ENCODE measurements around the gene CALHM1. TPM values are rescaled to one million over a fixed set of nuclear protein-coding genes. Genes with fewer than 3 reads are reported as not detected.

The CALHM1 gene
- total and polyA plus RNA-seq, 7 donors, result not detected

GRCh38 chr10:103502849-103503660 lies 44.4 kb upstream of the CALHM1 start:
- ATAC-seq, result no peak
- no peak for TF ChIP-seq CTCF (IDR thresholded peaks at IDR 0.05)
- DNase-seq, result no peak

GRCh38 chr10:103501186-103501585 lies 42.5 kb upstream of the CALHM1 start:
- no peak for ATAC-seq
- Histone ChIP-seq H3K36me3 (ENCODE audit: insufficient read depth in 1 of 2, low read depth in 1 of 2) (no peaks in the 10 kb centered on the region), H3K27ac (no peak overlapping the region), H3K4me1 (no peaks in the 10 kb centered on the region), H3K9me3 (no peaks in the 10 kb centered on the region), H3K4me3 (no peak overlapping the region), H3K27me3 (ENCODE audit: insufficient read depth in 3 of 3, low read length in 2 of 3) (peaks cover 0 to 1% (median 0%) of the 10 kb centered on the region in 3 donors)
- no peak for TF ChIP-seq CTCF (IDR thresholded peaks at IDR 0.05)
- DNase-seq, result no peak
- intact Hi-C loops (cut with DNase I), result no loop called here
- WGBS, 3 donors, result 94 to 98% (median 94%) methylated on average over 3 of the region's 3 CpGs

More at GRCh38 chr10:103502849-103503660, 44.4 kb upstream of the CALHM1 start:
- H3K27me3 ChIP-seq (ENCODE audit: insufficient read depth in 3 of 3, low read length in 2 of 3), result peaks cover 0 to 1% (median 0%) of the 10 kb centered on the region in 3 donors
- H3K36me3 ChIP-seq (ENCODE audit: insufficient read depth in 1 of 2, low read depth in 1 of 2), result no peaks in the 10 kb centered on the region
- intact Hi-C loops (cut with DNase I), result no loop called here
- no peak overlapping the region for H3K4me3 ChIP-seq
- no peak overlapping the region for H3K27ac ChIP-seq
- no peaks in the 10 kb centered on the region for H3K9me3 ChIP-seq
- 64 to 75% (median 69%) methylated on average over 13 of the region's 13 CpGs for WGBS, 3 donors
- H3K4me1 ChIP-seq, result no peaks in the 10 kb centered on the region

- DNase-seq, result no peak
- TF ChIP-seq CTCF (IDR thresholded peaks at IDR 0.05), result no peak
- Histone ChIP-seq H3K4me1 (no peaks in the 10 kb centered on the region), H3K9me3 (no peaks in the 10 kb centered on the region), H3K36me3 (ENCODE audit: insufficient read depth in 1 of 2, low read depth in 1 of 2) (no peaks in the 10 kb centered on the region), H3K27me3 (ENCODE audit: insufficient read depth in 3 of 3, low read length in 2 of 3) (peaks cover 0 to 7% (median 1%) of the 10 kb centered on the region in 3 donors), H3K27ac (no peak overlapping the region), H3K4me3 (no peak overlapping the region)
- no peak for ATAC-seq
- intact Hi-C loops (cut with DNase I), result no loop called here
- WGBS, 3 donors, result 83 to 89% (median 85%) methylated on average over 6 of the region's 6 CpGs
These were observed 41.8 kb upstream of the CALHM1 start for GRCh38 chr10:103500481-103500880.

GRCh38 chr10:103499881-103500280 lies 41.2 kb upstream of the CALHM1 start:
- ATAC-seq, result no peak
- peaks cover 0 to 13% (median 1%) of the 10 kb centered on the region in 3 donors for H3K27me3 ChIP-seq (ENCODE audit: insufficient read depth in 3 of 3, low read length in 2 of 3)
- no peaks in the 10 kb centered on the region for H3K4me1 ChIP-seq
- intact Hi-C loops (cut with DNase I), result no loop called here
- no peak for DNase-seq
- no peaks in the 10 kb centered on the region for H3K9me3 ChIP-seq
- TF ChIP-seq CTCF (IDR thresholded peaks at IDR 0.05), result no peak
- WGBS, 3 donors, result 70 to 78% (median 76%) methylated on average over 7 of the region's 7 CpGs
- no peak overlapping the region for H3K27ac ChIP-seq
- no peak overlapping the region for H3K4me3 ChIP-seq
- H3K36me3 ChIP-seq (ENCODE audit: insufficient read depth in 1 of 2, low read depth in 1 of 2), result no peaks in the 10 kb centered on the region

All from psoas muscle (tissue), 8 donors.